Measurements from ENCODE around the gene RAF1.
"Not testable (repeated sequence)": the region's sequence is repeated elsewhere in the genome, so short reads cannot be mapped to it uniquely, and the experiment has no call there.

The RAF1 gene

DNA sequence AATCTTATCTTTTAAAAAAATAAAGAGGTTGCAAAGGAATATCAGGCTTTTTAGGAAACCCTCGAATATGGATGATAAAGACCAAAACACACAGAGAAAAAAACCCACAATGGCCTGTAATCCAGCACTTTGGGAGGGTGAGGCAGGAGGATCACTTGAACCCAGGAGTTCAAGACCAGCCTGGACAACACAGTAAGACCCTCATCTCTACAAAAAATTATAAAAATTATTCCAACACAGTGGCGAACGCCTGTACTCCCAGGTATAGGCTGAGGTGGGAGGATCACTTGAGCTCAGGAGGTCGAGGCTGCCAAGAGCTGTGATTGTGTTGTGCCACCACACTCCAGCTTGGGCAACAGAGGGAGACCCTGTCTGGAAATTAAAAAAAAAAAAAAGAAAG is 30.8 kb downstream of the RAF1 start:
- no peak for FAIRE-seq

GRCh38 chr3:12632523-12632922 is 31.4 kb downstream of the RAF1 start:
- no peak for FAIRE-seq

DNA sequence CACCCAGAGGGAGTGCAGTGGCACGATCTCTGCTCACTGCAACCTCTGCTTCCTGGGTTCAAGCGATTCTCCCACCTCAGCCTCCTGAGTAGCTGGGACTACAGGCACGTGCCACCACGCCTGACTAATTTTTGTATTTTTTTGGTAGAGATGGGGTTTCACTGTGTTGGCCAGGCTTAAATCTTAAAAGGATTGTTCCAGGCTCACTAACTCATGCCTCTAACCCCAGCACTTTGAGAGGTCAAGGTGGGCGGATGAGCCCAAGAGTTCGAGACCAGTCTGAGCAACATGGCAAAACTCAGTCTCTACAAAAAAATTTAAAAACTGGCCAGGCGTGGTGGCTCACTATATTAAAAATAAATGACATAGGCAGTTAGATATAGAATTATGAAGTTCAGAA is 33.1 kb downstream of the RAF1 start:
- FAIRE-seq = not testable (repeated sequence)

- no peak for FAIRE-seq
Observed at GRCh38 chr3:12630292-12630691, 33.6 kb downstream of the RAF1 start.

GRCh38 chr3:12629560-12629959 is 34.4 kb downstream of the RAF1 start:
- no peak for FAIRE-seq

GRCh38 chr3:12628813-12629212 is 35.1 kb downstream of the RAF1 start:
- no peak for FAIRE-seq

DNA sequence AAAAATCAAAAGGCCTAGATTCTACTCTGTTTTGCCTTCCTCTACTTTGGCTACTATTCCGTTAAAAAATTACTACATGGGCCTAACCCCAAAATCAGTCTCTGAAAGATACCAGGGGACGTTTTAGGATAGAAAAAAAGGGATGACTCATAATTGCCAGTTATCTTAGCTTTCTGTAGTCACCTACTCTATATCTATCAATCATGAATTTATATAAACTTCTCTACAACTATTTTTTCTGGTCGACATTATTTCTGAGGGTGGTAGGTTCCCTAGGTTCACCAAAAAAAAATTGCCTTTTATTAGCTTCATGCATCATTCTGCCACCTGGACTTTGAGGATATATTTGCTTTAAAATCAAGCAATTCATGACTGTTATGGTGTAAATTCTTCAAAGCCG is 36.5 kb downstream of the RAF1 start:
- FAIRE-seq = no peak

GRCh38 chr3:12624964-12625363 is 39.0 kb downstream of the RAF1 start:
- not testable (repeated sequence) for FAIRE-seq

DNA sequence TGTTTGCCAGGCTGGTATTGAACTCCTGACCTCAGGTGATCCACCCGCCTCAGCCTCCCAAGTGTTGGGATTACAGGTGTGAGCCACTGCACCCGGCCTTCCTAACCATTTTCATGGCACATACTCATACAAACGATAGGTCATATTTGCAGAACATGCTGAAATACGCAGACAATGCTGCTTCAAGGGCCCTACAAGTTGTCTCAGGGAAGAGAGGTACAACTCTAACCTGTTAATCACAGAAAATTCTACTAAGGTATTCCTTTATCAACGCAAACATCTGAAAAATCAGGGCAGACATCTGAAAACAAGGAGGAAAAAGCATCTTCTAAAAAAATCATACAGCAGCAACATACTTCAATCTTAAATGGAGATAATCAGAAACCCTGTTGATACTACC is 39.9 kb downstream of the RAF1 start:
- FAIRE-seq = no peak

DNA sequence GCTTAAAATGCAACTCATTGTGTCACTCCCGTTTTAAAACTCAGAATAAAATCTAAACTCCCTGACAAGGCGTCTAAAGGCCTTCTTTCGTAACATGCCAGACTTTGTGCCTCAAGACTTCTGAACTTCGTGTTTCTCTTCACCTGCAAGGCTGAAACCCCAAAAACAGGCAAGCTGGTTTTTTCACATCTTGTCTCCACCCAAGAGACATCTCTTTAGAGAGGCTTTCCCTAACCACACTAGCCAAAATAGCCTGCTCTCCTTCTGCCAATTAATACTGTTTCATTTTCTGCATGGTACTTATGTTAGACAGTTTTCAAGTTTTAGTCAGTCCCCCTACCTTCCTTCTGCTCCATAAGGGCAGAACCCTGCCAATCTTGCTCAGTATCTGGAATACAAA is 41.6 kb downstream of the RAF1 start:
- no peak for FAIRE-seq

- FAIRE-seq = no peak
Observed at GRCh38 chr3:12620729-12621128, 43.2 kb downstream of the RAF1 start.

DNA sequence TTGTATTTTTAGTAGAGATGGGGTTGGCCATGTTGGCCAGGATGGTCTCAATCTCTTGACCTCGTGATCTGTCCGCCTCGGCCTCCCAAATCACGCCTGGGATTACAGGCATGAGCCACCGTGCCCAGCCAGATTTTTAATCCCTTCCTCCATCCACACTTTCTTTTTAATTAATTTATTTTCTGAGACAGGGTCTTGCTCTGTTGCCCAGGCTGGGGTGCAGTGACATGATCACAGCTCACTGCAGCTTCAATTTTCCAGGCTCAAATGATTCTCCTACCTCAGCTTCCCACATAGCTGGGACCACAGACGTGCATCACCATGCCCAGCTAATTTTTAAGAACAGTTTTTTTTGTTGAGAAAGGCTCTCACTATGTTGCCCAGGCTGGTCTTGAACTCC is 43.6 kb downstream of the RAF1 start:
- no peak for FAIRE-seq

DNA sequence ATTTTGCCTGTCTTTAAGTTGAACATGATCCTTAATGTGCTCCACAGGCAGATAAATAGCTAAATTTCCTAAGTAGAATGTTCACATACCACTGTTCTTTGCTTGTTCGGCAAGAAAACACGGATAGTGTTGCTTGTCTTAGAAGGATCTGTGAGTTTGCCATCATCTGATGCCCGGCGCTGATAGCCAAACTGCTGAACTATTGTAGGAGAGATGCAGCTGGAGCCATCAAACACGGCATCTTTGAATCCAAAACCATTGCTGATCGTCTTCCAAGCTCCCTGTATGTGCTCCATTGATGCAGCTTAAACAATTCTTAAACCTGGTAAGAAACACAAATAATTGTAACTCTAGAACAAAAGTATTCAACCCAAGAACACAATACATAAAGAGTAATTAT is 45.5 kb downstream of the RAF1 start:
- FAIRE-seq = no peak

GRCh38 chr3:12615266-12615665 is 48.7 kb downstream of the RAF1 start:
- no peak for FAIRE-seq

DNA sequence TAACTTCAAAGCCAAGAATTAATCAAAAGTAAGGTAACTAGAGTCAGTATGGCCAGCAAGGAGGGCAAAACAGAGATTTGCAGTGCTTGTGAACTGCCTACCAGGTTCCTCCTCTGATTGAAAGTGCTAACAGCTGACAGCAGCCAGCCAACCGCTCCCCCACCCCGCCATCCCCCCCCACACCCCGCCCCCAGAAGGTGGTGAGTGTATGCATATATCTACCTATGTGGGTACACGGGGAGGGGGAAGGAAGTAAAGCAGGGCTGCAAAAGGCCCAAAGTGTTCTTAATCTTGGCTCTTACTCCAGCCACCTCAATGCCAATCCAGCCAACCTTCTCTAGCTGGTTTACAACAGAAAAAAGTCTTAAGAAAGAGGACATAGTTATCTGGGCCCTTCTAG is 50.7 kb downstream of the RAF1 start:
- no peak for FAIRE-seq

GRCh38 chr3:12612514-12613226 is 51.2 kb downstream of the RAF1 start:
- FAIRE-seq = no peak

DNA sequence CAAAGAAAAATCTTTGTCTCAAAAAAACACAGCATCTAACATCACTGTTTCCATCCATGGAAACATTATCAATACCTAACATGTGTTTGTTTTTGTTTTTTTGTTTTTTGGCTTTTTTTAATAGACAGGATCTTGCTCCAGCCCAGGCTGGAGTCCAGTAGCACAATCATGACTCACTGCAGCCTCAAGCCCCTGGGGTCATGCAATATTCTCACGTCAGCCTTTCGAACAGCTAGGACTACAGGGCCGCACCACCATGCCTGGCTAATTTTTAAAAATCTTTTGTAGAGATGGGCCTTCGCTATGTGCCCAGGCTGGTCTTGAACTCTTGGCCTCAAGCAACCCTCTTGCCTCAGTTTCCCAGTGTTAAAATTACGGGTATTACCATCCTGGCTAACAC is 52.8 kb downstream of the RAF1 start:
- no peak for FAIRE-seq

DNA sequence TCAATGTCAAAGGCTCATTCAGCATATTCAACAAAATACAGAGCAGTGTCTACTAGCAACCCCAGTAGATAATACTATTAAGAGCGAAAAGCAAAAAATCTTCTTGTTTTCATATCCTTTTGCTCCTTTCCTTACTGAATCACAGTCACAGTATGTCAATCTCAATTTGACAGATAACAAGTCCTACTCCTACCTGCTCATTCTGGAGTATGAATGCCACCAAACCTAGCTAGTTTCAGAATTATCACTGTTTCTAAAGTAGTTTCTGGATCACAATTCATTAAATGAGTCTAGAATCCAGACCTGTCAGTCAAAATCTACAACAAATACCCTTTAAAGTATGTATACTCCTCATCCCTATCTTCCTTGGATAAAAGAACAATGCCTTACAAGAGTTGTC is 55.5 kb downstream of the RAF1 start:
- no peak for FAIRE-seq

DNA sequence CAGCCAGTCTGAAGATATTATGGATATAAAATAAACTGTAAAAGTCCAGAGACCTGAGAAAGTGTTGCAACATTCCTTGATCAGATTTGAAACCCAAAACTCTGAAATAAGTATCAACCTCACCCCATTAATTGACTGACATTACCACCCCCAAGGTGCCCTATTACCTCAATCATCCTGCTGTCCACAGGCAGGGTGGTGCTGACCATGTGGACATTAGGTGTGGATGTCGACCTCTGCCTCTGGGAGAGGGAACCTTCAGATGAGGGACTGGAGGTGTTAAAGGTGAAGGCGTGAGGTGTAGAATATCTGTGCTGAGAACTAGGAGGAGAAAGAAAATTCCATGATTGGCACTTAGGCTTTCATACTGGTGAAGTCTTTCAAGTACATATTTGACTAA is 59.9 kb downstream of the RAF1 start:
- no peak for FAIRE-seq

GRCh38 chr3:12601072-12601471 is 62.8 kb downstream of the RAF1 start:
- no peak for FAIRE-seq

DNA sequence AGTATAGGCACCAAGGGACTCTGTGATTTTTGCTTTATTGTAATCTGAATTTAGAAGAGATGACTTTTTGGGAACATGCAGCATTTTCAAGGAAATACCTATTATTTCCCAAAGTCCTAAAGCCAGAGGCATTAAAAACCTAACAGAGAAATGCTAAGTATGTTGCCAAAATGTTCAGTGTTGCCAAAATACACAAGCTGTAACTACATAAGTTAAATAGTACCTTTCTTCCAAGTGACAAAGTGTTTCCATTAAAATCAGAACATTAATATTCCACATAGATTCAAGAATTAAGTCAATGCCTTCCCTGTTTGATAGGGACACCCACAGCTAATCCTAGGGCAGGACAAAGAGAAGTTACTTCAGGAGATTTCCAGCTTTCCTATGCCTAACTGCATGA is 65.0 kb downstream of the RAF1 start:
- no peak for FAIRE-seq

DNA sequence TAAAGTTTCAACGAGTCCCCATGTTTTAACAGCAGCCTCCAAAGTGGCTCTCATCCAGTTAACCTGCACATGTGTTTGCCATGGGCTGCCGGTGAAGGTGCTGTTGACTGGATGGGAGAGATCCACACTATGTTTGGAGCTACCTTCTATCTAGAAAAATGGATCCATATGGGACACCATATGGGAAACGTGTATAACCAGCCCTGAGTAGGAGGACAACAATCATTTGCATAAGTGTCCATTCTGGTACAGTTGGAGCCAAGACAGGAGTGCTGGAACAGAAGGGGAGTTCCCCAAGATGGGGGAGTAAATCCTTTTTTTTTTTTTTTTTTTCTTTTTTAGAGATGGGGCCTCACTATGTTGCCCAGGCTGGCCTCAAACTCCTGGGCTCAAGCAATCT is 70.4 kb downstream of the RAF1 start:
- FAIRE-seq = no peak

DNA sequence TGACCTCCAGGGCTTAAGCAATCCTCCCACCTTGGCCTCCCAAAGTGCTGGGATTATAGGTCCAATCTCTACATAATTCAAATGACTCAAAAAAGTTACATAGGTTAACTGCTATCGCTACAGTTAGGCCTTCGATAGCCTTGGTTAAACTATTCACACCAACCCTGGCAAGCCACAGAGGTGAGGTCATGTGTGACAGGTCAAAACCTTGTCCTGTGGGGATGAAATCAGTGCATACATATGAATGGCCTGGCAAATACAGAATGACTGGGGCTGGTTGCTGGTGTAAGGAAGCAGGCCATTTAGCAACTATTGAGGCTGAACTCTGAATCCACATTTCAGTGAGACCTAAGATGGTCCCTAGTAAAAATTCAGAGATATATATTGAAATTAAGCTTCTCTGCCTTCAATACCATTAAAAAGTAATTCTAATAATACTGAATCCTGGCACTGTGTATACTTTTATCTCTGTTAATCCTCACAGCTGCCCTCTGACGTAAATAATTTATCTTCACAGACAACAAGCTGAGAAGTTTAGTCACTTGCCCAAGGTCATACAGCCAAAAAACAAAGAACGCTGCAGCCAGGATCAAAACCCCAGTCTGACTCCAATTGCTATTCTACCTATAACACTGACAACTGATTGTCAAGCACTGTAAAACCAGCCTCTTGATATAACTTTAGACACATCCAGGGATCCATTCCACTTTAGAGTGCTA is 71.8 kb downstream of the RAF1 start:
- no peak for FAIRE-seq

DNA sequence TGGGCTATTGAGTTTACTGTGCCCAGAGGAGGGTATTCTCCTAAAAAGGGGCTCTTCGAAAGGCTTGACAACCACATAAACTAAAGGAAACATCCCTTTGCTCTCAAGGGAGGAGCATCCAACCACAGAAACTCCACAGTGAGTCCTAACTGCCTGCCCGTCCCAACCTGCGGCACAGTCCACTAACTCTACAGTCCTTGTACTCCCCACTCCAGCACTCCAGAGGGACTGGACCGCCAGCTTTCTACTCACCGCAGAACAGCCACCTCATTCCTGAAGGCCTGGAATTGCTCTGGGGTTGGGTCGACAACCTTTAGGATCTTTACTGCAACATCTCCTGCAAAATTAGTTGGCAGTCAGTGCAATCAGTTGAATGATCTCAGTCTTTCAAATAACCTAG is 72.5 kb downstream of the RAF1 start:
- no peak for FAIRE-seq

DNA sequence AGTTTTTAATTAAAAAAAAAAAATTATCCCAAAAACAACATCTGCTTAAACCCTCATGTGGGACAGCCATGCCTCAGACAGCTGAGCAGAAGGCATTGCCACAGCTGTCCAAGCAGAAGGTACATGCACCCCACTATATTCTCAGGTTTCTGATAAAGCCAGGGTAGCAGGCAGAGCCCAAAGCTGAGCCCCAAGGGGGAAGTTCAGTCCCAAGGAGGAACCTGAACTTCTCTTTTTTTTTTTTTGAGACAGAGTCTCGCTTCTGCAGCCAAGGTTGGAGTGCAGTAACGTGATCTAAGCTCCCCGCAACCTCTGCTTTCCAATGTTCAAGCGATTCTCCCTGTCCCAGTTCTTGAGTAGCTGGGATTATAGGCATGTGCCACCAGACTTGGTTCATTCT is 73.8 kb downstream of the RAF1 start:
- no peak for FAIRE-seq
